Prostate gland (tissue), 2 donors: Measurements from ENCODE around the gene STING1.

Experiments
- CTCF ChIP-seq, 4 experiments: fragments of 200-600 bp in 2 of 4; fragments of 450-650 bp in 2 of 4; sonication (generic) in 2 of 4; IDR thresholded peaks; 1 replicate in 3 of 4; 2 replicates in 1 of 4; pipeline ENCODE4 v1.5.1; 2016 to 2019; ENCODE audit warnings: antibody characterized with exemption in 4 of 4, mild to moderate bottlenecking in 2 of 4, moderate library complexity in 2 of 4
- POLR2A ChIP-seq: fragments of 450-650 bp; IDR thresholded peaks from one replicate; pipeline ENCODE4 v1.6.1; 2016; ENCODE audit warnings: antibody characterized with exemption, mild to moderate bottlenecking

GRCh38 chr5:139472386-139473030 lies 10.1 kb downstream of the STING1 start:
- no peak for TF ChIP-seq POLR2A
- no peak for TF ChIP-seq CTCF (IDR thresholded peaks at IDR 0.05)
